Superior temporal gyrus (tissue), 1 donor: ENCODE results near the gene PMPCA.

Experiments used
- DNase-seq: peaks from one replicate; pipeline ENCODE4 v3.0.0-alpha.2; 2016; ENCODE audit errors: extremely low spot score

PMPCA gene

GRCh38 chr9:136456258-136456657, 45.8 kb downstream of the PMPCA start:
- no peak for DNase-seq

DNA sequence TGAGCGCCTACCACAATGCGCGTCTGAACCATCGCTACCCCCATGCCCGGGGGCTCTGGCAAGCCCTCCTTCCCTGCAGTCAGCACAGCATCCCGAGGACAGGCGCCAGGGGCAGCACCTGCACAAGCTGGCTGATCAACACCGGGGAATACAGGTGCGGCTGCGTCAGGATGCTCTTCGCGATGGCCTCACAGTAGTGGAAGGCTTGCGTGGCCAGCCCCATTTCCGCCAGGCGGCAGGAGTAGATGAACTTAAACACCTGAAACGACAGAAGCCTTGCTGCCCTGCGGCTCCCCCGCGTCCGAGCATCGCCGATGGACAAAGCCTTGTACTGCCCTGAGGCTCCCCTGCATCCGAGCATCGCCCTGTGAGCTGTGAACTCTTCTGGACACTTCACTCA, 46.9 kb downstream of the PMPCA start:
- DNase-seq, result no peak

DNA sequence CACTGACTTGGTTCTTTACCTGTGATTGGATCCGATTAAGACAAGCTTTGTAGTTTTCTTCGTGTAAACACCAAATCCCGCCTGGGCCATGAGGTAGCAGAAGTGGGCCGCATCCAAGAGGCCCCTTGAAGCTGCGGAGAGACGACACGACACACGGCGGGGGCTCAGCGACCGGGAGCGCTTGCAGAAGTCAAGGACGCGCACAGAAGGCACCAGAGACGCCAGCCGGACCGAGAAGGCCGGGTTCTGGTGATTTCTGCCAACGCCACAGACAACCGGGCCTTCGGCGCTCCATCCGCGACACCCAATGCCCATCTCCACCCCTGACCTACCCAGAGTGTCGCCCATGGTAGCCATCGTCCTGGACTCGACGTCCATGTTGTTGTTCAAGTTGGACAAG, 49.0 kb downstream of the PMPCA start:
- no peak for DNase-seq

DNA sequence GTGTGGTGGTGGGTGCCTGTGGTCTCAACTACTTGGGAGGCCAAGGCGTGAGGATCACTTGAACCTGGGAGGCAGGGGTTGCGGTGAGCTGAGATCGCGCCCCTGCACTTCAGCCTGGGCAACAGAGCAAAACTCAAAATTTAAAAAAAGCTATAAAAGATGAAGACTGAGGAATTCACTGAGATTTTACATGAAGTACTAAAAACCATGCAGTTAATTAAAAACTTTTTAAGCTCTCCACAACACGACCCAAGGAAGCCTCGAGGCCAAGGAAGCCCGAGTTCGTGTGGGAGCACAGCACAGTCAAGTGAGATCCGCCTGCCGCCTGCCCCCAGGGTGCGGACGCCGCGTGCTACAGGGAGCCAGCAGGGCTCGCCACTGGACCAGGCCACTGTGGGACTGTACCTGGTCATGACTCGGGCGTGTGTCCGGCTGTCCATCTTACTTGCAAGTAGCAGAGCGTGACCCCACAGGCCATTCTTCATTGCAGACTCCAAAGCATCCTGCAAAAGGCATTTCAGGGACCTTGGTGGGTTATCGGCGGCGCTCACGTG, 50.4 kb downstream of the PMPCA start:
- no peak for DNase-seq

- no peak for DNase-seq
Observed at GRCh38 chr9:136462664-136463063, 52.2 kb downstream of the PMPCA start.

DNA sequence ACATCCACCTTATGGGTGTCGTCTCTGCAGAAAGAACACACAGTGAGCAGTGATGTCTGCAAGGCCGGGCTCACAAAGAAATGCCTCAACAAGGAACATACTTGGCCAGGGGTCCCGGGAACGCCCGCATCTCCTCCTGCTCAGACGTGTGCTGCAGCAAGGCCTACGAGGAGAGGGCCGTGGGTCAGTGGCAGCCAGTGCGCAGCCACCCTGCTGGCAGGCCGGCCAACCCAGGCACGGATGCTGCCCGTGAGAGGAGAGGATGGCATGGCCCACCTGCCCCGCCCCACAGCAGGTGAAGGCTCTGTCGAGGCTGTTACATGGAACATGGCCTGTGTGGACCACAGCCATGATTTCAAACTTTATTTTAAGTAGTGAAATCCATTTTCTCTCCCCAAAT, 53.1 kb downstream of the PMPCA start:
- no peak for DNase-seq

DNA sequence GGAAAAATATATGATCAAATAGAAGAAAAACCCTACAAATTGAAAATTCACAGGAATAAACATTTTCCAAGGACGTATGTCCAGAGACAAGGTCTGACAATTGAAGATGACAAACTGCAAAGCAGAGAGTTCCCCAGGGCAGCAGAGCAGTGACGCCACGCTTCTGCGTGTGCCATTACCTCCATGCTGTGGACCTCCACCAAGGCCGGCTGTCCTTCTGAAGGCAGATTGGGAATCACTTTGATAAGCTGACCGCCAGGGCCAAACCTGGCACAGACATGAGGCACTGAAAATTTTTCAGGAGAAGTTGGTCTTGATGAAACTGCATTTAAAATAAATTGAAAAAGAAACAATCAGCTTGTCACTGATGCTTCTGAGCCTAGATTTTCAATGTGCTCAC, 53.8 kb downstream of the PMPCA start:
- no peak for DNase-seq

- DNase-seq, result no peak
Observed at GRCh38 chr9:136465500-136466154, 55.2 kb downstream of the PMPCA start.

- no peak for DNase-seq
Observed at GRCh38 chr9:136466155-136466541, 55.7 kb downstream of the PMPCA start.

DNA sequence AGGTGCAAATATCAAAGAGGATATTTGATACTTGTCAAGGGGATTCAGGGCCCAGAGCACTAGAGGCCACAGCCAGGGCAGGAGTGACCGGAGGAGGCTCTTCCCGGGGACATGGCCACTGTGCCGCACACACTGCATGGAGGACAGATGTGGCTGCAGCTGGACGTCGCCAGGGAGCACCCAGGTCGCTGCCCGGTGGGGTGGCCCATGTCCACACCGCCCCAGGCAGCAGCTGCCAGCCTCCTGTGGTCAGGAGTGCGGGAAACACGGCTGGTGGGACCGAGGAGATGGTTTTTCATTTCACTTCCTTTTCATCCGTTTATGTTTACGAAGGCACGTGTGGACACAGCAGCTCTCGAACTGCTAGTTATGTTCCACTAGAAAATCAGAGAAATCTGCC, 57.3 kb downstream of the PMPCA start:
- no peak for DNase-seq

DNA sequence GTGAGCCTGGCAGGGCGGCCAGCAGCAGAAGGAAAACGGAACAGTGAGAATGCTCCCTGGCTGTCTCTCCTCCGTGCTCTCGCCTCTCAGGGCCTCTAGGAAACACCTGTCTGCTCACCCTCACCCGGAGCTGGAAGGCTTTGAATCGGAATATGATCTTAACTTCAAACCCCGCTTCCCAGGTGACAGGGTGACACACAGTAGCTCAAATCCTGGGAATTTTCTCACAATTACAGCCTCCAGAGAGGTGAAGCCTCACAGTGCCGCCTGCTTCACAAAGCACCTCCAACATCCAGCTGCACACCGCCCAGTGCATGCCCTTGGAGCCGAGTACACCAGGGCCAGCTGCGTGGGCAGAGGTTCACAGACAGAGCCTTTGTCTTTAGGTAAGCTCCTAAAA, 59.9 kb downstream of the PMPCA start:
- DNase-seq, result no peak

GRCh38 chr9:136470792-136471469, 60.5 kb downstream of the PMPCA start:
- DNase-seq, result no peak

- no peak for DNase-seq
Observed at GRCh38 chr9:136471802-136472487, 61.5 kb downstream of the PMPCA start.

GRCh38 chr9:136472640-136473353, 62.3 kb downstream of the PMPCA start:
- DNase-seq, result no peak

DNA sequence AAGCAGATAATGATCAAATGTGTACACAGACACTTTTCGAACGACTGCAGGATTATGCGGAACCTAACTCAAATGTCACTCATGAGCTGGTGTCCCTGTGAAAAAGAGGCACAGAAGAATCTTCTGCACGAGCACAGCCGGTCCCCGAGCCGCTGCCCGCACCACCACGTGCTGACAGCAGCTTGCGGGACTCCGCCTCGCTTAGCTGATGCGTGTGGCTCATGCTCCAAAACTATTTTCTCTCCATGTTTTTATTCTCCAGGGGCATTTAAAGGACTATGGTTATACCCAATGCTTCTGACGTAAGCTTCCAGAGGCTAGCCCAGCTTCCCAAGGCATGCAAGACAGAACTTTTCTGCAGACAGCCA, 62.9 kb downstream of the PMPCA start:
- DNase-seq, result no peak
